GM20000 (cell line): Measurements from ENCODE around the gene ATP6V1B1.

Source experiments
- DNase-seq: peaks from one replicate; pipeline ENCODE4 v3.0.0; 2012; ENCODE audit warnings: low spot score
- TF ChIP-seq, protein P1 (sequence below): IDR thresholded peaks from 2 replicates; pipeline ENCODE4 v1.5.1; 2012; ENCODE audit warnings: mild to moderate bottlenecking, control low read depth; ENCODE audit errors: extremely low read depth, missing control alignments

ATP6V1B1 gene

DNA sequence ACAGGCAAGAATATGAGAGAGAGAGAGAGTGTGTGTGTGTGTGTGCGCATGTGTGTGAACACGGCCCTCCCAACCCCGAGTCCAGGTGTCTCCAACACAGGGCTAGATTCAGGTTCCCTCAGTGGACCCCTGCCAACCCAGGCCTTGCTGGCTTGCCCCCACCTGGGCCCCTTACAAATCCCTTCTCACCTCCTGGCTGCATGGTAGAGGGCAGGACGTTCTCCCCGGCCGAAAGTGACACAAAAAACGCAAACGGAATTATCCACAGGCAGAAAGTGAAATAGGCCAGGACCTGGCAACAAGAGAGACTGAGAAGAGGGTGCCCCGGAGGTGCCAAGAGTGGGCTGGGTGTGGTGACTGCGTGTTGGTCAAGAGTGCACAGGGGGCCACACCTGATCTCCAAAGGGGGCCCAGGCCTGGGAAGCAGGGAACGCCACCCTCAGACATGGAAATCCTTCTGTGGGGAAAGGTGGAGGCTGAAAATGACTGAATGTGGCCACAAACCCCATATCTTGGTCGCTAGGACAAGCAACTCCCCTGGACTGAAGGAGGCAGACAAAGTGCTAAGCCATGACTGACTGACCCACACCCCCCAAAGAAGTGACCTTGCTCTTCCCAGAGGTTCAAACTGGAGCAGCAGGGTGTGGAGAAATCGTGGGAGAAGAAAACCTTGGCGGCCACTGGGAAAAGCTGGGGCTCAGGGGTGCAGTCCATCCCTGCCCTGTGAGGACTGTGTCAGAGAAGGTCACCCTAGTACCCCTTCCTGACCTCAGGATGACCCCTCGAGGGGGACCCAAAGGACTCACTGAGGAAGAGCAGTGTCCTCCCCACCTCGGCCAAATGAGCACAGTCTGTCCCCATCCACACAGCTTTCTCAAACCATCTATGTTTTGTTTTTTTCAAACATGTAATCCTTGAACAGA lies 53.3 kb downstream of the ATP6V1B1 start:
- TF ChIP-seq, protein P1, sequence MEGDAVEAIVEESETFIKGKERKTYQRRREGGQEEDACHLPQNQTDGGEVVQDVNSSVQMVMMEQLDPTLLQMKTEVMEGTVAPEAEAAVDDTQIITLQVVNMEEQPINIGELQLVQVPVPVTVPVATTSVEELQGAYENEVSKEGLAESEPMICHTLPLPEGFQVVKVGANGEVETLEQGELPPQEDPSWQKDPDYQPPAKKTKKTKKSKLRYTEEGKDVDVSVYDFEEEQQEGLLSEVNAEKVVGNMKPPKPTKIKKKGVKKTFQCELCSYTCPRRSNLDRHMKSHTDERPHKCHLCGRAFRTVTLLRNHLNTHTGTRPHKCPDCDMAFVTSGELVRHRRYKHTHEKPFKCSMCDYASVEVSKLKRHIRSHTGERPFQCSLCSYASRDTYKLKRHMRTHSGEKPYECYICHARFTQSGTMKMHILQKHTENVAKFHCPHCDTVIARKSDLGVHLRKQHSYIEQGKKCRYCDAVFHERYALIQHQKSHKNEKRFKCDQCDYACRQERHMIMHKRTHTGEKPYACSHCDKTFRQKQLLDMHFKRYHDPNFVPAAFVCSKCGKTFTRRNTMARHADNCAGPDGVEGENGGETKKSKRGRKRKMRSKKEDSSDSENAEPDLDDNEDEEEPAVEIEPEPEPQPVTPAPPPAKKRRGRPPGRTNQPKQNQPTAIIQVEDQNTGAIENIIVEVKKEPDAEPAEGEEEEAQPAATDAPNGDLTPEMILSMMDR, result no peak
- no peak for DNase-seq

- TF ChIP-seq, protein P1, result no peak
Measured at GRCh38 chr2:70990216-70990615, 54.5 kb downstream of the ATP6V1B1 start.

GRCh38 chr2:70991142-70991541 lies 55.4 kb downstream of the ATP6V1B1 start:
- TF ChIP-seq, protein P1, result no peak
- no peak for DNase-seq

More at GRCh38 chr2:70990216-70990615, 54.5 kb downstream of the ATP6V1B1 start:
- no peak for DNase-seq

DNA sequence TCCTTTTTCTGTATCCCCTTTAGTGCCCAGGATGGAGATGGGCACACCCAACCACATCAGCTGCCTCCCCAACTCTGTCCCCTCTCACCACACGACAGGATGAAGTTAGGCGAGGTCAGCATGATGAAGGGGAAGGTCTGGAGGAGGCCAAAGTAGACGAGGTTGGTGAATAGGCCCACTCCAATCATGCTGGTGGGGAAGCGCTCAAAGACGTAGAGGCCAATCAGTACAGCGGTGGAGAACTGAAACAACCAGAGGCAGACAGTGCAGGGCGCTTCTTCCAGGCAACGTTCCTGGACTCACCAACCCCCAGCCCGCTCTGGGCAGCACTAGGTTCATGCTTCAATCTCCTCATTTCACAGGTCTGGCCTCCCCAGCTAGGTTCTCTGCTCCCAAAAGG lies 56.0 kb downstream of the ATP6V1B1 start:
- DNase-seq, result no peak
- TF ChIP-seq, protein P1, result no peak

DNA sequence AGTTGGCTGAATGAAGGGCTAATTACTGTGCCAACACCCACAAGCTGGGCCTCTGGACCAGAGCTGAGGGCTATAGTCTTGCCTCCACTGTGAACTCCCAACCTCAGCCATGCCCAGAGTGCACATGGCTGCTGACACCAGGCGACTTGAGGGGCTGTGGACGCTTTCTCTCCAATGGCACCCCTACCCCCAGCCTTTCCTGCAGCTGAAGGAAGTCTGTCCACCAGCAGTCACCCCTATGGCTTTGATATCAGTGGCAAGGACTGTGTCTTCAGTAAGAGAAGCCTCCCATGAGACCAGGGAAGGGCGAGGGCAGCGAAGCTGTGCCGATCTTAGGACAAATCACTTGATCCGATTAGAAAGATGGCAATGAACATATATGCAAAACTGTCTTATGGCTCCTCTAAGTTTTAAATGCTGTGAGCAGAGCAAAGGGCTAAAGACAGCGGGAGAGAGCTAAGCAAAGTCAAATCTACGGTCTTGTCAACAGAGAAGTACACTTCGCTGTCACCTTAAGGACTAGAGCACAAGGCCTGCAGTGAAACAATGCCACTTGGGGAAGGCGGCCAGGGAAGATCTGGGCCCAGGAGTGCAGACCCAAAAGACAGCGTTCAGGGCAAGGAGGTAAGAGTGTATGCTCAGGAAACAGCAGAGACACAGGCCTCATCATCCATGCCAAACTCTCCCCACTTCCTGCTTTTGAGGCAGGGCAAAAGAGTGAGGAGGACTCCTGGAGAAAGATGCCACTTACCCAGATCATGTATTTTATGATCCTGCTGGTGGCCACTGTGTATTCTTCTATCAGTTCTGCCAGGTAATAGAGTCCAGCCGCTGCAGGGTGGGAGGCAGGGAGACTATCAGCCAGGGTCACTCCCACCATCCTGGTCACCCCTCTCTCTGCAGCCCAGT lies 57.5 kb downstream of the ATP6V1B1 start:
- peak; percentile 4 for DNase-seq
- TF ChIP-seq, protein P1, result no peak

- peak; percentile 62 for DNase-seq
- TF ChIP-seq, protein P1, result no peak
Measured at GRCh38 chr2:70994009-70994698, 58.5 kb downstream of the ATP6V1B1 start.
